Mesothelial cell of epicardium (in vitro differentiated cells): ENCODE data around the gene MDM2. TPM values are rescaled to one million over a fixed set of nuclear protein-coding genes. Genes with fewer than 3 reads are reported as not detected.

ENCODE experiments used
- DNase-seq, 2 experiments: peaks; one replicate each; pipeline ENCODE4 v3.0.0; 2021; ENCODE audit warnings: low spot score in 2 of 2; ENCODE audit not compliant: unreplicated experiment in 2 of 2
- H3K27ac Mint-ChIP-seq: 2 replicates; pipeline ENCODE4 v1.8.0; 2021; ENCODE audit warnings: mixed read lengths
- H3K27me3 Mint-ChIP-seq: 2 replicates; pipeline ENCODE4 v1.8.0; 2021; ENCODE audit warnings: low read depth, mixed read lengths
- H3K36me3 Mint-ChIP-seq: 2 replicates; pipeline ENCODE4 v1.8.0; 2021; ENCODE audit warnings: mixed read lengths
- H3K4me1 Mint-ChIP-seq: 2 replicates; pipeline ENCODE4 v1.8.0; 2021; ENCODE audit warnings: mixed read lengths
- H3K4me3 Mint-ChIP-seq: 2 replicates; pipeline ENCODE4 v1.8.0; 2021; ENCODE audit warnings: mild to moderate bottlenecking, moderate library complexity, mixed read lengths
- H3K9me3 Mint-ChIP-seq: 2 replicates; pipeline ENCODE4 v1.8.0; 2021; ENCODE audit warnings: mixed read lengths
- CTCF ChIP-seq: fragments of 200-600 bp; sonication (generic); IDR thresholded peaks from one replicate; pipeline ENCODE4 v1.5.0; 2021; ENCODE audit warnings: antibody characterized with exemption; ENCODE audit not compliant: unreplicated experiment
- total RNA-seq: library from RNA; stranded (reverse); gene quantifications from 3 replicates; pipeline ENCODE4 v1.2.1, GENCODE V29; 2021

The MDM2 gene
- total RNA-seq, 1 donor from 2014 or later = 182 TPM

- DNase-seq = no peak
- no peaks in the 10 kb centered on the region for H3K4me1 Mint-ChIP-seq
- no peak overlapping the region for H3K27ac Mint-ChIP-seq
- peaks cover 3% of the 10 kb centered on the region for H3K36me3 Mint-ChIP-seq
- no peaks in the 10 kb centered on the region for H3K27me3 Mint-ChIP-seq
- TF ChIP-seq CTCF = no peak
- H3K4me3 Mint-ChIP-seq = no peak overlapping the region
- peaks cover 26% of the 10 kb centered on the region for H3K9me3 Mint-ChIP-seq
Observed at GRCh38 chr12:68877583-68877982, 69.6 kb downstream of the MDM2 start.

DNA sequence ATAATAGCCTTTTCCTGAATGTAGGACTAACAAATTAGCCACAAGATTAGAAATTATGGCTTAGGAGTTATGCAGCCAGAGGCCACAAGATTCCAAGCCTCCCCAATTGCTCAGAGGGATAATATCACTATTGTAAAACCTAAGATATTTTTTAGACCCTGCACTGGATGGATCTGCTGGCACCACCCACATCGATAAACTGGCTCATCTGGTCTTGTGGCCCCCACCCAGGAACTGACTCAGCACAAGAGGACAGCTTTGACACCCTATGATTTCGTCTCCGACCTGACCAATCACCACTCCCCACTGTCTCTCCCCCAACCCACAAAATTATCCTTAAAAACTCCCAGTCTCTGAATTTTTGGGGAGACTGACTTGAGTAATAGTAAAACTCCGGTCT, 70.3 kb downstream of the MDM2 start:
- no peaks in the 10 kb centered on the region for H3K4me1 Mint-ChIP-seq
- H3K4me3 Mint-ChIP-seq = no peak overlapping the region
- H3K27ac Mint-ChIP-seq = no peak overlapping the region
- H3K27me3 Mint-ChIP-seq = no peaks in the 10 kb centered on the region
- peaks cover 3% of the 10 kb centered on the region for H3K36me3 Mint-ChIP-seq
- no peak for TF ChIP-seq CTCF
- no peak for DNase-seq
- H3K9me3 Mint-ChIP-seq = peaks cover 26% of the 10 kb centered on the region

DNA sequence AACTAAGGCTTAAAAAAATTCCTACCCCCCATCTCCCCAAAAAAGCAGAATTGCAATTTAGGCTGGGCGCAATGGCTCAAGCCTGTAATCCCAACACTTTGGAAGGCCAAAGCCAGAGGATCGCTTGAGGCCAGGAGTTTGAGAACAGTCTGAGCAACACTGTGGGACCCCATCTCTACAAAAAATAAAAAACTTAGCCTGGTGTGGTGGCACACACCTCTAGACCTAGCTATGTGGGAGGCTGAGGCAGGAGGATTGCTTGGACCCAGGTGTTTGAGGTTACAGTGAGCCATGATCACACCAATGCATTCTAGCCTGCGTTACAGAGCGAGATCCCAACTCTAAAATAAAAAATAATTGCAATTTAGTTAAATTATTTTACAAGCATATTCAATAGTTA, 70.9 kb downstream of the MDM2 start:
- no peak overlapping the region for H3K27ac Mint-ChIP-seq
- no peak overlapping the region for H3K4me3 Mint-ChIP-seq
- H3K9me3 Mint-ChIP-seq = peaks cover 26% of the 10 kb centered on the region
- no peak for TF ChIP-seq CTCF
- no peaks in the 10 kb centered on the region for H3K4me1 Mint-ChIP-seq
- no peak for DNase-seq
- no peaks in the 10 kb centered on the region for H3K27me3 Mint-ChIP-seq
- peaks cover 3% of the 10 kb centered on the region for H3K36me3 Mint-ChIP-seq

GRCh38 chr12:68880660-68881325, 72.8 kb downstream of the MDM2 start:
- Mint-ChIP-seq H3K4me3 (no peak overlapping the region), H3K4me1 (no peaks in the 10 kb centered on the region), H3K27ac (no peak overlapping the region), H3K27me3 (no peaks in the 10 kb centered on the region), H3K36me3 (peaks cover 3% of the 10 kb centered on the region), H3K9me3 (peaks cover 26% of the 10 kb centered on the region)
- DNase-seq = no peak
- no peak for TF ChIP-seq CTCF

DNA sequence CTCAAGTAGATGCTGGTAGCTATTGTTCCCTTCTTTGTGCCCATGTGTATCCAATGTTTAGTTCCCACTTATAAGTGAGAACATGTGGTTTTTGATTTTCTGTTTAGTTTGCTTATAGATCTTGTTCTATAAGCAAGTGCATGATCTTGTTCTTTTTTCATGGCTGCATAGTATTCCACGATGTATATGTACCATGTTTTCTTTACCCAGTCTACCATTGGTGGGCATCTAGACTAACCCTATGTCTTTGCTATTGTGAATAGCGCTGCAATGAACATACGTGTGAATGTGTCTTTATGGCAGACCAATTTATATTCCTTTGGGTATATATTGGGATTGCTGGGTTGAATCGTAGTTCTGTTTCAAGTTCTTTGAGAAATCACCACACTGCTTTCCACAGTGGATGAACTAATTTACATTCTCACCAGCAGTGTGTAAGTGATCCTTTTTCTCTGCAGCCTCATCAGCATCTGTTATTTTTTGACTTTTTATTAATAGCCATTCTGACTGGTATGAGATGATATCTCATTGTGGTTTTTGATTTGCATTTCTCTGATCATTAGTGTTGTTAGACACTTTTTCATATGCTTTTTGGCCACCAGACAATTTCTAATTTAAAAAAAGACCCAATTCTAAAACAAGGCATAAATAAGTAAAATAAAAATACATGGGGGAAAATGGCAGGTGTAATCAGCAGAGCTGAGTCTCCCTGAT, 74.4 kb downstream of the MDM2 start:
- DNase-seq = no peak
- H3K27me3 Mint-ChIP-seq = no peaks in the 10 kb centered on the region
- H3K36me3 Mint-ChIP-seq = peaks cover 3% of the 10 kb centered on the region
- TF ChIP-seq CTCF = no peak
- no peak overlapping the region for H3K27ac Mint-ChIP-seq
- H3K9me3 Mint-ChIP-seq = peaks cover 22% of the 10 kb centered on the region
- no peaks in the 10 kb centered on the region for H3K4me1 Mint-ChIP-seq
- H3K4me3 Mint-ChIP-seq = no peak overlapping the region
